Fibroblast of skin of left quadriceps (primary cell): ENCODE measurements around the gene SIAH1.
"Not testable (repeated sequence)": the region's sequence is repeated elsewhere in the genome, so short reads cannot be mapped to it uniquely, and the experiment has no call there.

Experiments used
- DNase-seq, 2 experiments: peaks; one replicate each; pipeline ENCODE4 v3.0.0-alpha.2; 2013; ENCODE audit warnings: low read depth in 2 of 2

SIAH1 gene

DNA sequence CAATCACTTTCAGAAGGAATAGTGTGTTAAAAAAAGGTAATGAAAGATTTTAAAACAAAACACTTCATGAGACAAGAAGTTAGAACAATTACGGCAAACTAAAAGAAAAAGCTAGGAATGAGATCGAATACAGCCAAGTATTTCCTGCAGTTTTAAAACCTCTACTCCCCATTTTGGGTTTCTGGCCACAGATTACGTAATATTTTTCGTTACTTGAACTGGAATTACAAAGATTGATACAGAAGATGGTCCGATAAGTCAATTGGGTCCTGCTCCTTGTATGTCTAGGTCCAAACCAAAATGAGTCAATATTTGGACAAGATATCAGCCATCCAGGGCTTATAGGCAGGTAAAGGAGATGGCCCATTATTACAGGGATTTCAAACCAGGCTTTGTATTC is 52.2 kb downstream of the SIAH1 start:
- no peak for DNase-seq

DNA sequence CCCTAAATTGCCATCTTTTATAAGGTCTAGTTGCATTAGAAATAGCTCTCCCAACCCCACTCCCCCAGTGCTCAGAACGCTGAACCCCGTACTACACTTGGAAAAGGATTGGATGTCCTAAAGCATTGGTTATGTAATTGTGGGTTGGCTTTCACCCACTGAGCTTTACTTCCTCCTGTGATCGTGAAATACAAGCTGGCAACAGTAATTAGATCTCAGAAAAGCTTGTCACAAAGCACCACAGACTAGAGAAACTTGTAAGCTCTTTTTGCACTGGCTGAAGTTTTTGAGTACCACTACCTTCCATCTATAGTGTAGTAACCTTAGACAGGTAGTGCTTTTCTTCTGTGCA is 54.4 kb downstream of the SIAH1 start:
- no peak for DNase-seq

DNA sequence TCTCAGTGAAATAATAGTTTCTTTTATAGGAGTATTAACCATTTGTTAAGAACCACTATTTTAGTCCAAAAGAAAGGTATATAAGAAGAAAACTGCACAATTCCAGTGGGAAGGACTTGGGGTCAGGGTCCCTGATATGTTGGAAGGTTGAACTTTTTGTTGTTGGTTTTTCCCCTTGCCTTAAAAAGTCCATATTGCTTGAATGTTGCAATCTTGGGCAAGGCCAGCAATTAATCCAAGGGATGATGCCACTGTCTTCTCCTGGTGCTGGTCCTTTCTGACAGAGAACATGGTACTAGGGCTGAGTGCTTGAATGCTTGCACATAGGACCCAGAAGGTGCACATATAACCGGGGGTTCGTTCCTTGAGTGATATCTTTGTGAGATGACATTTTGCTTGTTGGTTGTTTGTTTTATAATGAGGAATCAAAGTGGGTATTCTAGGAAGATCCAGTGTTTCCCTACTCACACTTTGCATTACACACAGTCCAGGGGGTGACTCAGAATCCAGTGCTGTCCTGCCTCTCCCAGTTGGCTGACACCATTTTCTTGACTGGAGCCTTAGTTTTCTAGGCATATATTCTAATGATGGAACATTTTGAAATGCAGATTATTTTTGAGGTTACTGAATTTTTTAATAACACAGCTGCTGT is 54.9 kb downstream of the SIAH1 start:
- DNase-seq: no peak

DNA sequence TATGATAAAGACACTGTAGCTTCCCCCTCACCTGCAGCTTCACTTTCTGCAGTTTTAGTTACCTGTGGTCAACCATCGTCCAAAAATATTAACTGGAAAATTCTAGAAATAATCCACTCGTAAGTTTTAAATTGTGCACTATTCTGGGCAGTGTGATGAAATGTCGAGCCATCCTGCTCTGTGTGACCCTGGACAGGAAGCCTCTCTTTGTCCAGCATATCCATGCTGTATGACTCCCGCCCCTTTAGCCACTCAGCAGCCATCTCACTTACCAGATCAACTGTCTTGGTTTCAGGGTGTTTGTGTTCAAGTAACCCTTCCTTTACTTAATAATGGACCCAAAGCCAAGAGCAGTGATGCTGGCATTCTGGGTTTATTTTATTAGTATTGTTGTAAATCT is 56.1 kb downstream of the SIAH1 start:
- no peak for DNase-seq

DNA sequence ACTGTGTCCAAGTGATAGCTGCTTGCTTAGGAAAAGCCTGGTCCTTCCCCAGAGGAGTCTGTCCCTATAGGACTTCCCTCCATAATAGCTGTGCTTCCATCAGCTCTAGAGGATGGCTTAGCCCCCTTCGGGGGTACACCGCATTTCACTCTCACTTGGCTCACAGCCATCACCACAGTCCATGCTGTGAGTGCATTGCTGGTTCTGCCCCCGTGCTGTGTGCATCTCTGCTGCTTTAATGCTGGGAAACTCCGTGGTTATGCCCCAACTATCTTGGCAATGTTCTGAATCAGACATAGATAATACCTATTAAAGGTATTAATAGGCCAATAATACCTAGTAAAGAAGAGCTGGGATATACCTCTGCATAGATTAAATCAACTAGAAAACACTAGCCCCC is 58.3 kb downstream of the SIAH1 start:
- DNase-seq: no peak

DNA sequence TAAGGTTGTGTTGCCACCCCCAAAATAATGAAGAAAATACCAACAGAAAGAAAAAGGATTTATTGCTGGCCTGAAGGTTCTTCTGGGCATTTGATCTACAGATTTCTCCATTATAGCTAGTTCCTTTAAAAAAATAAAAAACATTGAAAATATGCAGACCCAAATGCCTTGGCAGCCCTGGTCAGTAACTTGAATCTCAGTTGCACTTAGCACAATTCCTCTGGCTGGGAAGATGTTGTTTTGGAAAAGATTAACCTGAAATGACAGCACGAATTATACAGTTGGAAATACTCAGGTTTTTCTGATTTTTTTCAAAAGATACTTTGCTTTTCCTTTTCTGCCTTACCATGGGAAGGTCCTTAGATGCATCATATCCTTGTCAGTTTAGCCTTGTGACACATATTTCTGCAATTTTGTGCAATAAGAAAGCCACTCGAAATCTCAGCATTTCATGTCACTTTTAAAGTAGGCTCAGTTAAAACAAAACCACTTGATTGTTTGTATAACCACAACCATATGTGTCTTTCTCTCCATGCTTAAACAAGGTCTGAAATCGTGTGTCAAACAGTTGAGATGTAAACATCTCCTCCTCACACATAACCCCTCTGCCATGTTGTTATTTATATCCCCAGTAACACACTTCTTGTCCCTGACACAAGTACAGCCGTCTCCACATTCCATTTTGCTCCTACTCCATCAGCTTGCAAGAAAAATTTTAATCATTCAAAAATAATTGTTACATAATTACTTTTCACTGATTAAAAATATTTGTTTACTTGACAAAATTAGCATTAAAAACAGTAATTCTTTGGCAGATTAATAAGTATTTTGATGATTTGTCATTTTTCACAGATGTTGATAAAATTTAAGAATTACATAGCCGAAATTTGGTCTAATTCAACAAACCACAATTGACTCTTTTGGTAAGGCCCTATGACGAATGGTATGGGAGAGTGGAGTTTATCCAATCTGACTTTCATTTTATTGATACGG is 61.1 kb downstream of the SIAH1 start:
- DNase-seq: no peak

DNA sequence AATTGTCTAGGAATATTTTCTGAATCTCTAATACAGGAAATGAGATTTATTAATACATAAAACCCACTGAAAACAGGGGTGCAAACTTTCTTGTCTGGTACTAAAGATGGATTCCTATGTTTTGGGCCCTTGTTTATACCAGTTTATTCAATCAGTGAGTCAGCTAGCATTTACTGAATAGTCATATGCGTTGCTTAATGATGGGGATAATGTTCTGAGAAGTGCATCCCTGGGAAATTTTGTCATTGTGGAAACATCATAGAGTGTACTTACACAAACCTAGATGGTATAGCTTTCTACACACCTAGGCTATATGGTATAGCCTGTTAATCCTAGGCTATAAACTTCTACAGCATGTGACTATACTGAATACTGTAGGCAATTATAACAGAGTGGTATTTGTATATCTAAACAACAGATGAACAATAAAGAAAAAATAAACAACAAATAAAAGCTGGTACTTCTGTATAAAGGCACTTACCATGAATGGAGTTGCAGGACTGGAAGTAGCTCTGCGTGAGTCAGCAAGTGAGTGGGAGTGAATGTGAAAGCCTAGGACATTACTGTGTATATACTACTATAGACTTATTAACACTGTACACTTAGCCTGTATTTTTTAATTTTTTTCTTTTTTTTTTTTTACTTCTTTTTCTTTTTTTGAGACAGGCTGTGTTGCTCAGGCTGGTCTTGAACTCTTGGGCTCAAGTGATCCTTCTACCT is 63.7 kb downstream of the SIAH1 start:
- no peak for DNase-seq

DNA sequence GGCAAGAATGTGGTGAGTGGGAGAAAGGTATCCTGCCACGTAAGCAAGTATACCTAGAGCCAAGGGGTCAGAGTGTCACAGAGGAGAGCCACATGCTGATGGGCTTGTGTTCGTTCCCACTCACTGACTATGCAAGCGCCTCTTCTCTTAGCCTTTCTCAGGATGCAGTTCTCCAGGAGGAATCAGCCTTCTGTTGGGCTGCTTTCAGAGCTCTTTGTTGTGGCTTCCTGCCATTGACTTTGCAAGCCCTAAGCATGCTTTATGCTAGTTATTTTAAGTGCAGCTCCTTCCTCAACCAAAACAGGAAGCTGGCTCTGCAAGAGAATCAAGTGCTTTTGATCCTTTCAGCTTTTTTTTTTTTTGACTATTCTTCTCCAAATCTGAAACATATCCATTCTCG is 66.6 kb downstream of the SIAH1 start:
- no peak for DNase-seq

DNA sequence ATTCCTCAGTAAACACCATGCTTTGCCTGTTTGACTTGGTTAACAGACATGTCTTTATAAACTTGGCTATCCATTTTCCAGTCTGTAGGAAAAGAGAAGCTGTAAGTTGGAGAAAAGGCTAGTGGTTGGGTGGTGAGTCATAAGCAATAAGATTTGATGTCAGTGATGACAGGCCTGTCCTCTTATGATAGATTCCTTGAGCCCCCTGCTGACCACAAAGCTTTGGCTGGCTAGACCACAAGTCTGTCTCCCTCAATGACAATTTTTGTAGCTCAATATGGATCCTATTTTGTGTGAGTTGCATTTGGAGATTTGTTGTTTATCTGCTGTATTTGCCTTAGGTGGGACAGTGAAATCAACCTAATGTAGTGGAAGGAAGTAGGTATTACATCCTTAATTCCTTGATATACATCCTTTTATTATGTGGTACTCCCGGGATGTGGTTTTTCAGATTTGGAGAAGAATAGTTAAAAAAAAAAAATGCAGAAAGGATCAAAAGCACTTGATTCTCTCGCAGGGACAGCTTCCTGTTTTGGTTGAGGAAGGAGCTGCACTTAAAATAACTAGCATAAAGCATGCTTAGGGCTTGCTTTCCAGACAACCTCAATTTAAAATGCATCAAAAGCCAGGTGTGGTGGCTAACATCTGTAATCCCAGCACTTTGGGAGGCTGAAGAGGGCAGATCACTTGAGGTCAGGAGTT is 67.4 kb downstream of the SIAH1 start:
- peak; percentile 92 for DNase-seq

DNA sequence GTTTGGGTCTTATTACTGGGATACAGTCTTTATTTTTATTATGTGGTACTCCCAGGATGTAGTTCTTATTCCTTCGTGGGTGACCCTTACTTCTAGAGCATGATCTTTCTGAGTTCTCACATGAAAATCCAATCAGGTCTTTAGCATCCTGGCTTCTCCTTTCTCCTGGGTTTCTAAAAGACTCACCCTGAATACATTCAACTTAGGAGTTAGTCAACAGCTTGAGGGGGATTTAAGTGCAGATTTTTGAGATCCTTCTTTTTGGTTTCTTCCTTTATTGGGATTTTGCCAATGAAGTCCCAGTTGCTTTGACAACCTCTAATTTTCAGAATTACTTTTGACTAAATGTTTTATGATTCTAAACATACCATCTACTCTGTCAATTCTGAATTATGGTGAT is 68.2 kb downstream of the SIAH1 start:
- no peak for DNase-seq

DNA sequence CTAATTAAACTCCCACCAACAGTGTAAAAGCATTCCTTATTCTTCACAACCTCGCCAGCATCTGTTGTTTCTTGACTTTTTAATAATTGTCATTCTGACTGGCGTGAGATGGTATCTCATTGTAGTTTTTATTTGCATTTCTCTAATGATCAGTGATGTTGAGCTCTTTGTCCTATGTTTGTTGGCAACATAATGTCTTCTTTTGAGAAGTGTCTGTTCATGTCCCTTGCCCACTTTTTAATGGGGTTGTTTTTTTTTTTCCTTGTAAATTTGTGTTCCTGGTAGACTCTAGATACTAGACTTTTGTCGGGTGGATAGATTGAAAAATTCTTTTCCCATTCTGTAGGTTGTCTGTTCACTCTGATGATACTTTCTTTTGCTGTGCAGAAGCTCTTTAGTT is 71.3 kb downstream of the SIAH1 start:
- not testable (repeated sequence) for DNase-seq

DNA sequence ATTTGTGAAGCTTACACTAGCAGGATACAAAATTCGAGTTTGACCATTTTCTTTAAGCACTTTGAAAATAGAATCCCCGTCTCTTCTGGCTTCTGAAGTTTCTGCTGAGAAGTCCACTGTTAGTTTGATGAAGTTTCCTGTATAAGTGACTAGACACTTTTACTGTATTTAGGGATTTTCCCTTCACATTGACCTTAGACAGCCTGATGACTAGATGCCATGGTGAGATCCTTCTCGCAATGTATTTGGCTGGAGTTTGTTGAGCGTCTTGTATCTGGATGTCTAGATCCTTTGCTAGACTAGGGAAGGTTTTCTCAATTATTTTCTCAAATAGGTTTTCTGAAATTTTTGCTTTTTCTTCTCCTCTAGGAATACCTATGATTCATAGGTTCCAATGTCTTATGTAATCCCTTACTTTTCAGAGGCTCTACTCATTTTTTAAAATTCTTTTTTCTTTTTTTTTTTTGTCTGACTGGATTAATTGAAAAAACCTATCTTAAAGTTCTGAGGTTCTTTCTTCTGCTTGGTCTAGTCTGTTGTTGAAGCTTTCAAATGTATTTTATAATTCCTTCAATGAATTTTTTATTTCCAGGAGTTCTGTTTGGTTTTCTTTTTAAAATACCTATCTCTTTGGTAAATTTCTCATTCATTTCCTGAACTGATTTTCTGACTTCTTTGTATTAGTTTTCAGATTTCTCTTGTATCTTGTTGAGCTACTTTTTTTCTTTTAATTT is 74.1 kb downstream of the SIAH1 start:
- DNase-seq: no peak
